Natural killer cell (primary cell): ENCODE measurements around the gene SYMPK. TPM values are rescaled to one million over a fixed set of nuclear protein-coding genes. Genes with fewer than 3 reads are reported as not detected.

Experiments
- ATAC-seq, 3 donors: fragments of 150-1000 bp in 2 of 3; fragments of 200-7000 bp in 1 of 3; cut with Tn5 transposase; 1 replicate in 1 of 3; 2 replicates in 2 of 3; pipeline ENCODE4 v1.10.0; 2021; ENCODE audit warnings: mild to moderate bottlenecking in 2 of 3, moderate library complexity in 2 of 3
- DNase-seq, 2 donors: peaks; one replicate each; pipeline versions ENCODE4 v3.0.0 to v3.0.0-alpha.2; 2013 to 2021; ENCODE audit warnings: mixed read lengths in 1 of 2
- H3K27ac ChIP-seq: one replicate; pipeline ENCODE4 v1.5.1; 2013; ENCODE audit warnings: mild to moderate bottlenecking, low read length
- H3K27me3 ChIP-seq: one replicate; pipeline ENCODE4 v1.6.1; 2013; ENCODE audit warnings: low read length; ENCODE audit not compliant: control insufficient read depth, insufficient read depth
- H3K36me3 ChIP-seq: one replicate; pipeline ENCODE4 v1.6.1; 2013; ENCODE audit warnings: low read length; ENCODE audit not compliant: control insufficient read depth, insufficient read depth
- H3K4me1 ChIP-seq: one replicate; pipeline ENCODE4 v1.6.1; 2013; ENCODE audit warnings: low read length; ENCODE audit not compliant: control insufficient read depth, insufficient read depth
- H3K4me3 ChIP-seq: one replicate; pipeline ENCODE4 v1.5.1; 2013; ENCODE audit warnings: low read length
- H3K9me3 ChIP-seq: one replicate; pipeline ENCODE4 v1.6.1; 2013; ENCODE audit warnings: low read length; ENCODE audit not compliant: control insufficient read depth, insufficient read depth
- H3K27ac Mint-ChIP-seq, 2 donors: one replicate each; pipeline ENCODE4 v1.8.0; 2022; ENCODE audit warnings: mild to moderate bottlenecking in 2 of 2, mixed read lengths in 2 of 2, moderate library complexity in 1 of 2
- H3K27me3 Mint-ChIP-seq, 2 donors: one replicate each; pipeline ENCODE4 v1.8.0; 2022; ENCODE audit warnings: low read depth in 2 of 2, mixed read lengths in 2 of 2
- H3K36me3 Mint-ChIP-seq: one replicate; pipeline ENCODE4 v1.8.0; 2022; ENCODE audit warnings: mixed read lengths
- H3K4me1 Mint-ChIP-seq, 2 donors: one replicate each; pipeline ENCODE4 v1.8.0; 2022; ENCODE audit warnings: mixed read lengths in 2 of 2
- H3K4me3 Mint-ChIP-seq: one replicate; pipeline ENCODE4 v1.8.0; 2022; ENCODE audit warnings: mild to moderate bottlenecking, moderate library complexity, mixed read lengths
- H3K9me3 Mint-ChIP-seq, 2 donors: one replicate each; pipeline ENCODE4 v1.8.0; 2022; ENCODE audit warnings: mixed read lengths in 2 of 2
- WGBS: methylation state at CpG from one replicate; pipeline ENCODE4 v1.1.7; 2013; ENCODE audit warnings: missing lambda C conversion rate; ENCODE audit not compliant: insufficient coverage; 5-methylcytosine and 5-hydroxymethylcytosine counted together
- intact Hi-C: fragments of 100-400 bp; cut with micrococcal nuclease; formaldehyde crosslinking; loops from one replicate; pipeline ENCODE4 v1.14.2; 2022
- total RNA-seq, 4 donors: library from RNA; stranded (reverse); fragments of 120-200 nt in 1 of 4; gene quantifications; one replicate each; pipeline versions ENCODE4 v1.2.3 to v1.2.4, GENCODE V29; 2013 to 2022
- TF ChIP-seq, protein P1 (sequence below): fragments of 200-600 bp; IDR thresholded peaks from one replicate; pipeline ENCODE4 v1.8.0; 2022; ENCODE audit warnings: antibody characterized with exemption

Gene SYMPK
- total RNA-seq, 3 donors from 2014 or later (not counting 1 experiment from before 2014, with no cell fraction given), result 86.4 to 94.8 (median 86.7) TPM

DNA sequence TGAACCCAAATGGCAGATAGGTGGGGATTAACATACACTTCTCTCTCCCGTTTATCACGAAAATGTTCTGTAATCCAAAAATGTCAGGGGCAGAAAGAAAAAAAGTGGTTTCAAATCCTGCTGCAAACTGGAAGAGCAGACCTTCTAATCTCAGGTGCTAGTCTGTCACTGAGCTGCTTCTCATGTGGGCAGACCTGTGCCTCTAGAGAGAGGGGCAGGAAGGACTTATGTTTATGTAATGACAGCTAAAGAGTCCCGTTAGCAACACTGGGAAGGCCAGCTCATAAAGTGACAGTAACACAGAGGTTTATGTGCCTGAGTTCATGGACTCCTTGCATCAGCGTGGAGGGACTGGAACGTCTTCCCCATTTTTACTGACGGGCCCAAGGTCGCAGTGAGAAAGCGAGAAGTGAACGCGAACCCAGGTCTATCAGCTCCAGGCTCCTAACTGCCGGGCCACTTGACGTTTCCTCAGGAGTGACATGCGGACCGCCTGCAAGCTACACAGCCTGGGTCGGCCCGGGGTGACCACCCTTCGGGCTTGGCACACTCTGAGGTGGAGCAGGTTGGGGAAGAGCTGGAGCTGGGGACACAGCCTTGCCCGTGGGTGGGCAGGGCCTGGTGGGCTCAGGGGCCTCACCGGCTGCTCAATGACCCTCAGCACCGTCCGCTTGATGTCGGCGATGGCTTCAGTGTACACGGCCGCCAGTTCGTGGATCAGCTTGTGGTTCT is 38.2 kb downstream of the SYMPK start:
- 94% methylated on average over 26 of the region's 26 CpGs for WGBS
- Histone ChIP-seq H3K36me3 (peaks cover 76% of the 10 kb centered on the region), H3K27ac (no peak overlapping the region), H3K4me3 (no peak overlapping the region), H3K27me3 (no peaks in the 10 kb centered on the region), H3K9me3 (no peaks in the 10 kb centered on the region), H3K4me1 (no peaks in the 10 kb centered on the region)
- Mint-ChIP-seq H3K4me1 (no peaks in the 10 kb centered on the region), H3K27ac (no peak overlapping the region), H3K27me3 (no peaks in the 10 kb centered on the region), H3K9me3 (no peaks in the 10 kb centered on the region), H3K4me3 (no peak overlapping the region), H3K36me3 (no peaks in the 10 kb centered on the region)
- no peak for ATAC-seq
- no peak for DNase-seq
- TF ChIP-seq, protein P1, sequence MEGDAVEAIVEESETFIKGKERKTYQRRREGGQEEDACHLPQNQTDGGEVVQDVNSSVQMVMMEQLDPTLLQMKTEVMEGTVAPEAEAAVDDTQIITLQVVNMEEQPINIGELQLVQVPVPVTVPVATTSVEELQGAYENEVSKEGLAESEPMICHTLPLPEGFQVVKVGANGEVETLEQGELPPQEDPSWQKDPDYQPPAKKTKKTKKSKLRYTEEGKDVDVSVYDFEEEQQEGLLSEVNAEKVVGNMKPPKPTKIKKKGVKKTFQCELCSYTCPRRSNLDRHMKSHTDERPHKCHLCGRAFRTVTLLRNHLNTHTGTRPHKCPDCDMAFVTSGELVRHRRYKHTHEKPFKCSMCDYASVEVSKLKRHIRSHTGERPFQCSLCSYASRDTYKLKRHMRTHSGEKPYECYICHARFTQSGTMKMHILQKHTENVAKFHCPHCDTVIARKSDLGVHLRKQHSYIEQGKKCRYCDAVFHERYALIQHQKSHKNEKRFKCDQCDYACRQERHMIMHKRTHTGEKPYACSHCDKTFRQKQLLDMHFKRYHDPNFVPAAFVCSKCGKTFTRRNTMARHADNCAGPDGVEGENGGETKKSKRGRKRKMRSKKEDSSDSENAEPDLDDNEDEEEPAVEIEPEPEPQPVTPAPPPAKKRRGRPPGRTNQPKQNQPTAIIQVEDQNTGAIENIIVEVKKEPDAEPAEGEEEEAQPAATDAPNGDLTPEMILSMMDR, result no peak
- intact Hi-C loops, result no loop called here

DNA sequence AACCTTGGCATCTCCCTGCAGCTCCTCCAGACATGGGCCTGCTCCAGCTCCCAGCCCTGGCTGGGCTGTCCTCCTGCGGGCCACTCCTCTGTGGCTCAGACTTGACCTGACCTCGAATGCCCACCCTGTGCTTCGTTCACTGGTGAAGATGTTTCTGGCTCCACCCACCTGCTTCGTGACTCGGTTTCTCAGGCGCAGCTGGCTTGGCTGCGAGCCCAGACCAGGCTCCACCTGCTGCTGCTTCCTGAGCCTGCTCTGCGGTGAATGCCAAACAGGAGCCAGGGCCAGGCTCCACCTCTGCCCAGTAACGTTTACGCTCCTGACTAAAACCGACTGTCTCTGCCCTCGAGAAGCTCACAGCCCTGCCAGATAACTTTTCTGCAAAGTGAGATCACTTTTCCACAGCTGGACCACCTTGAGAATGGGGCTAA is 38.9 kb downstream of the SYMPK start:
- H3K36me3 Mint-ChIP-seq, result no peaks in the 10 kb centered on the region
- TF ChIP-seq, protein P1, result no peak
- no peaks in the 10 kb centered on the region for H3K9me3 Mint-ChIP-seq
- ATAC-seq (no peak), DNase-seq (no peak)
- intact Hi-C loops, result no loop called here
- Histone ChIP-seq H3K36me3 (peaks cover 70% of the 10 kb centered on the region), H3K9me3 (no peaks in the 10 kb centered on the region), H3K27ac (no peak overlapping the region), H3K27me3 (no peaks in the 10 kb centered on the region), H3K4me1 (no peaks in the 10 kb centered on the region), H3K4me3 (no peak overlapping the region)
- no peaks in the 10 kb centered on the region for H3K27me3 Mint-ChIP-seq
- no peaks in the 10 kb centered on the region for H3K4me1 Mint-ChIP-seq
- no peak overlapping the region for H3K4me3 Mint-ChIP-seq
- 91% methylated on average over 12 of the region's 12 CpGs for WGBS
- no peak overlapping the region for H3K27ac Mint-ChIP-seq

DNA sequence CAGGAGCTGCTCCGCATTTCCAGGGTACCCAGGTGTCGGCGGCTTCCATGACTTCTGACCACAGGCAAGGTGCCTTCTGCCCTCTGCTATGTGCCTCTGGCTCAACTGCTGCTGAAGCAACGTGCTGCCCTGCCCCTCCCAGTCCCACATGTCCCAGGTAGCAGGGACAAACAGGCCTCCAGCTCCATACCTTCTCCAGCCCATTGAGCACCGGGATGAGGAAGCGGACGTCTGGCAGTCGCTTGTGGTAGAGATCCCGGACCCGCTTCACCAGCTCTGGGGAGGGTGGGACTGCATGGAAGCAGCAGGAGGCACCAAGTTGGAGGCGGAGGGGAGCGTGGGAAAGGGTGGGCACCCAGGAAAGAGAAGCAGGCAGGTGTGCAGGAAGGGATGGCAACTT is 39.8 kb downstream of the SYMPK start:
- no peak overlapping the region for H3K27ac Mint-ChIP-seq
- 97% methylated on average over 12 of the region's 12 CpGs for WGBS
- H3K36me3 ChIP-seq, result peaks cover 62% of the 10 kb centered on the region

More for the DNA sequence above, 39.8 kb downstream of the SYMPK start:
- DNase-seq (no peak), ATAC-seq (no peak)
- Mint-ChIP-seq H3K4me3 (no peak overlapping the region), H3K4me1 (no peaks in the 10 kb centered on the region), H3K27me3 (no peaks in the 10 kb centered on the region), H3K36me3 (no peaks in the 10 kb centered on the region), H3K9me3 (no peaks in the 10 kb centered on the region)
- H3K27me3 ChIP-seq, result no peaks in the 10 kb centered on the region
- no peak overlapping the region for H3K4me3 ChIP-seq
- TF ChIP-seq, protein P1, result no peak
- no peaks in the 10 kb centered on the region for H3K4me1 ChIP-seq
- H3K27ac ChIP-seq, result no peak overlapping the region
- intact Hi-C loops, result no loop called here
- H3K9me3 ChIP-seq, result no peaks in the 10 kb centered on the region
